Effector CD4-positive, alpha-beta T cell (primary cell): ENCODE measurements around the gene LRRC23.
A peak's percentile ranks its signal among the peaks of the same experiment; 100 is the strongest.

ENCODE experiments used
- DNase-seq: peaks from one replicate; pipeline ENCODE4 v3.0.0-alpha.2; 2020

LRRC23 gene

GRCh38 chr12:6959805-6960592, 55.4 kb downstream of the LRRC23 start:
- no peak for DNase-seq

DNA sequence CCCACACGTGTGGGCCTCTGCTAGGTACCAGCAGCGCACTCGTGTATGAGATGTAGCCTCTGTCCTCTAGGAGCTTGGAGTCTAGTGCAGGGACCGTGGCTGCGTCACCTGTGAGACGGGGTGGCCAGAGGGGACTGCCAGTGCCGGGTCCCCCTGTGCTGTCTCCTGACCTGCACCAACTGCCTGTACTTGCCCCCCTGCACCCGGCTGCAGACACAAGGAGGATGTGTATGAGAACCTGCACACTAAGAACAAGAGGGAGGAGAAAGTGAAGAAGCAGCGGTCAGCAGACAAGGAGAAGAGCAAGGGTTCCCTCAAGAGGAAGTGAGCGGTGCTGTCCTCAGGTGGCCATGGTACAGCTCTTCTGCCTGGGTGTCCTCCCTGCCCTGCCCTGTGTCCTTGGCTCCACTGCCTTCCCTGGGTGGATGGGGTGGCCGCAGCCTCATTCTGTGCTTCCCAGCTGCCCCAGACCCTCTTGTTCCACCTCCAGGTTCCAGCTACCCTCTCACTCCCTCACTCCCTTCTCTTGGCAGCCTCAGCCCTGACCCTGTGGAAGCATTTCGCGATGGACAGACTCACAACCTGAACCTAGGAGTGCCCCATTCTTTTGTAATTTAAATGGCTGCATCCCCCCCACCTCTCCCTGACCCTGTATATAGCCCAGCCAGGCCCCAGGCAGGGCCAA, 56.1 kb downstream of the LRRC23 start:
- DNase-seq, result no peak

DNA sequence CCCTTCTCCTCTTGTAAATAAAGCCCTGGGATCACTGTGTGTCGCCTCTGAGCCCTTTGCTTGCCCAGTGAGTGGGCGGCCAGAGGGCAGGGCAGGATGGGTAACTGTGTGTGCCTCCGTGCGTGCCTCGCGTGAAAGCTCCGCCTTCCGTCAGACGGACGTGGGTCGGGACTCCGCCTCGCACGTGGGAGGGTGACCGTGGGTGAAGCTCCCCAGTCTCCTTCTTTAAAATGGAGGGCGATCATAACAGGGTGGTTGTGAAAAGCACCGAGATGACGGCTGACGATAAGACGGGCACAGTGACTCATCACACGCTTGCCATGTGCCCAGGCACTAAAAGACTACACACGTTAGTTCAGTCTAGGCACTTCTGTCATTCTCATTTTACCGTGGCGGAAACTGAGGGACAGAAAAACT, 56.7 kb downstream of the LRRC23 start:
- peak; percentile 86 for DNase-seq

DNA sequence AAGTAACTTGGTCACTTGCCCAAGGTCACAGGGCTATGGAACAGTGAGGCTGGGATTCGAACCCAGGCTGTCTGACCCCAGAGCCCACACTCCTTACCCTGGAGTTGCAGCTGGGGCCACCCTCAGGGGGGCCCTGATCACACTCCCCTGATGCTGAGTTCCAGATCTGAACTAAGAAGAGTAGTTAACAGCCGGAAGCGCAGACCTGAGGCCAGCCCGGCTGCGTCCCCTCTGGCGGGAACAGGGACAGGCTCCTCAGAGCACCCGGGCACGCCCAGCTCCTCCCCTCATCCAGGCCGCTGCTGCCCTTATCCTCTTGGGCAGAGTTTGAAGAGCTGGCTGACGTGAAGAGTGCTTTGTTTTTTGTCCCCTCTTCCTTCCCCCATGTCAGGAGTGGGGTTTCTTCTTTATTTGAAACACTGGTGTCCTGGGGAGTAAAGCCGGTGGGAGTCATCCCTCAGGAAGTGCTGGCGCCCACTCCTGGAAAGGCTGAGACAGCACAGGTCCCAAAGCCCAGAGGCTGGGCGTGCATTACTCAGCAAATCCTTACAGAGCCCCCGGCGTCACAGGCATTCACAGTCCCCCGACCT, 57.2 kb downstream of the LRRC23 start:
- DNase-seq, result no peak

GRCh38 chr12:6962285-6963015, 57.8 kb downstream of the LRRC23 start:
- DNase-seq, result no peak

- DNase-seq, result no peak
Measured at GRCh38 chr12:6963016-6963731, 58.6 kb downstream of the LRRC23 start.
